Prostate gland (tissue), 2 donors: ENCODE results near the gene EFNA3. TPM values are rescaled to one million over a fixed set of nuclear protein-coding genes. Genes with fewer than 3 reads are reported as not detected.

Source experiments
- DNase-seq: peaks from one replicate; pipeline ENCODE4 v3.0.0-alpha.2; 2019; ENCODE audit warnings: low spot score
- H3K27ac ChIP-seq, 2 donors: fragments of 200-600 bp; sonication (generic); 2 replicates each; pipeline ENCODE4 v1.5.1; 2017 to 2019
- H3K27me3 ChIP-seq: fragments of 200-600 bp; sonication (generic); replicated peaks from 2 replicates; pipeline ENCODE4 v1.5.1; 2019; ENCODE audit not compliant: insufficient read depth
- H3K36me3 ChIP-seq, 2 donors: fragments of 200-600 bp; sonication (generic); 1 replicate in 1 of 2; 2 replicates in 1 of 2; pipeline versions ENCODE4 v1.5.1 to v1.8.1; 2017 to 2019
- H3K4me1 ChIP-seq: fragments of 200-600 bp; sonication (generic); replicated peaks from 2 replicates; pipeline ENCODE4 v1.5.1; 2019
- H3K4me3 ChIP-seq, 2 donors: fragments of 200-600 bp; sonication (generic); 2 replicates each; pipeline ENCODE4 v1.5.1; 2017 to 2019
- H3K9me3 ChIP-seq: fragments of 200-600 bp; sonication (generic); 2 replicates; pipeline ENCODE4 v1.5.1; 2017
- POLR2A ChIP-seq: fragments of 450-650 bp; IDR thresholded peaks from one replicate; pipeline ENCODE4 v1.6.1; 2016; ENCODE audit warnings: antibody characterized with exemption, mild to moderate bottlenecking
- POLR2AphosphoS5 ChIP-seq: sonication (generic); formaldehyde crosslinking; IDR thresholded peaks from one replicate; pipeline ENCODE4 v1.6.1; 2017; ENCODE audit warnings: antibody characterized with exemption
- WGBS: methylation state at CpG from one replicate; pipeline ENCODE4 v1.1.5; 2018; 5-methylcytosine and 5-hydroxymethylcytosine counted together
- intact Hi-C: fragments of 100-400 bp; cut with DNase I; formaldehyde crosslinking; loops from one replicate; pipeline ENCODE4 v1.14.2; 2022
- total RNA-seq, 2 donors: library from RNA; depleted of rRNA; stranded (reverse); fragments of >200 nt; gene quantifications; one replicate each; pipeline ENCODE4 v1.1.0, GENCODE V29; 2016
- TF ChIP-seq, protein P1 (sequence below), 4 experiments: fragments of 200-600 bp in 2 of 4; fragments of 450-650 bp in 2 of 4; sonication (generic) in 2 of 4; IDR thresholded peaks; 1 replicate in 3 of 4; 2 replicates in 1 of 4; pipeline ENCODE4 v1.5.1; 2016 to 2019; ENCODE audit warnings: antibody characterized with exemption in 4 of 4, mild to moderate bottlenecking in 2 of 4, moderate library complexity in 2 of 4

EFNA3 gene
- total RNA-seq, 2 donors from 2014 or later = 5.9 to 8.4 TPM

DNA sequence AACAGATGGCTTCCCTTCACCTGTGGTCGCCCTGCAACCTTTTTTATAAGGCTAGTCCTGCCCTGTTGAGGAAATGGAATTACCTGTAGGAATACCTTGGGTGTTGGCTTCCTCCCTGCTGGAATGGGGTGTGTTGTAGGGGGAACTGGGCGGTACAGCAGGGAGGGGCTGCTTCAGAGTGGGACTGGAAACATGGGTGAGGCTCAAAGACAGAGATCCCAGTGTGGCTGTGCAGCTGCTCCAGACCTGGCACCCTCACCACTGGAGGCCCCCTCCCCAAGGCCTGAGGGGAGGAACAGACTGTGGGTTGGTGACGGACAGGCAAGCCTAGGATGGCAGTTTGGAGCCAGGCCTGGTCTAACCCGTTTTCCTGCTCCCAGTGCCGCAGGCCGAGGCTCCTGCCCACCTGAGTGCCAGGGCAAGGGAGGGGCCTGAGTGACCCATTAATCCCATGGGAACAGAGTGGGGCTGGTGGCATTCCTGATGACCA, 4.5 kb downstream of the EFNA3 start:
- Histone ChIP-seq H3K27ac (peak overlapping the region; percentile 35 to 91), H3K36me3 (no peaks in the 10 kb centered on the region), H3K4me1 (peaks cover 48% of the 10 kb centered on the region), H3K27me3 (no peaks in the 10 kb centered on the region), H3K4me3 (no peak overlapping the region), H3K9me3 (no peaks in the 10 kb centered on the region)
- intact Hi-C loops = no loop called here
- 42% methylated on average over 4 of the region's 6 CpGs for WGBS
- peak; percentile 62 for DNase-seq
- TF ChIP-seq, protein P1, sequence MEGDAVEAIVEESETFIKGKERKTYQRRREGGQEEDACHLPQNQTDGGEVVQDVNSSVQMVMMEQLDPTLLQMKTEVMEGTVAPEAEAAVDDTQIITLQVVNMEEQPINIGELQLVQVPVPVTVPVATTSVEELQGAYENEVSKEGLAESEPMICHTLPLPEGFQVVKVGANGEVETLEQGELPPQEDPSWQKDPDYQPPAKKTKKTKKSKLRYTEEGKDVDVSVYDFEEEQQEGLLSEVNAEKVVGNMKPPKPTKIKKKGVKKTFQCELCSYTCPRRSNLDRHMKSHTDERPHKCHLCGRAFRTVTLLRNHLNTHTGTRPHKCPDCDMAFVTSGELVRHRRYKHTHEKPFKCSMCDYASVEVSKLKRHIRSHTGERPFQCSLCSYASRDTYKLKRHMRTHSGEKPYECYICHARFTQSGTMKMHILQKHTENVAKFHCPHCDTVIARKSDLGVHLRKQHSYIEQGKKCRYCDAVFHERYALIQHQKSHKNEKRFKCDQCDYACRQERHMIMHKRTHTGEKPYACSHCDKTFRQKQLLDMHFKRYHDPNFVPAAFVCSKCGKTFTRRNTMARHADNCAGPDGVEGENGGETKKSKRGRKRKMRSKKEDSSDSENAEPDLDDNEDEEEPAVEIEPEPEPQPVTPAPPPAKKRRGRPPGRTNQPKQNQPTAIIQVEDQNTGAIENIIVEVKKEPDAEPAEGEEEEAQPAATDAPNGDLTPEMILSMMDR (IDR thresholded peaks at IDR 0.05) = no peak
- no peak for TF ChIP-seq POLR2A
- peak; percentile 29 for TF ChIP-seq POLR2AphosphoS5

DNA sequence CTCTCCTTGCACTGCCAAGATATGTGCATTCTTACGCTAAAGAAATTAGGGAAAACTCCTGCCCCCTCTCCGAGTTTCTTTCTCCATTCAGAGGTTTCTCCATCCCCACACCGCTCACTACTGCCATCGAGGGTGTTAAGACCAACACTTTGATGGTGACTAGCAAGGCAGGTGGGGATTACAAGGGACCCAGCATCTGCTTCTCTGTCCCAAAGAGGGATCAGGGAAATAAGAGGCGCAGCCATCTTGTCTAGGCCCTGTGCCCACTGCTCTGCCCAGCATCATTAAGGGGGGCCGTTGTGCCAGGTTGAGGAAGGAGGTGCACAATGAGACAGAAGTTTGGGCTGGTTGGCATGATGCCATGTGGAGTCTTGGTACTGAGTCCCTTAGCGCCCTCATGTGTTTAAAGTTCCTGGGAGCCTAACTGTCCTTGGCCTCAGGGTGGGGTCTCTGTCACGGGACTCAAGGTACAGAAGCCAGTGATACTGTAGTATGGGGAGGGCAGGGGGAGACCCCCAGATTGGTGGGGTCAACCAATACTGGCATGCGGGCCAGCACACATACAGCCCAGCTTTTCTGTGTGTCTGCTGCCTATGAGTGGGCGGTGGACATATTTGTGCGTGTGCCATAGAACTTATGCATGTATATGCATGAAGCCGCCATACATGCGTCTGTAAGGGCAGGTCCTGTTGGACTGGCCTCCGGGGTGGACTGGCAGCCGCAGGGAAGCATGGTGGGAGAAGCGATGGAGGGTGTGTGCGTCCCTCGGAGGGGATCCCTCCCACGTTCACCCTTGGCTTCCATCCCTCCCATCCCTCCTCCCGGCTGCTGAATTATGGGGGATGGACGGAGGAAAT, 5.5 kb downstream of the EFNA3 start:
- Histone ChIP-seq H3K4me3 (peak overlapping the region; percentile 53 to 57), H3K27me3 (no peaks in the 10 kb centered on the region), H3K27ac (peak overlapping the region; percentile 91 to 94), H3K9me3 (no peaks in the 10 kb centered on the region), H3K4me1 (peaks cover 43% of the 10 kb centered on the region), H3K36me3 (no peaks in the 10 kb centered on the region)
- intact Hi-C loops = loop anchor here (1.0 to 2.0 kb wide), 2 partner anchors 21 to 33 kb away; partner anchors contain the start of genes ADAM15 and EFNA4
- TF ChIP-seq POLR2A (no peak), POLR2AphosphoS5 (no peak)
- TF ChIP-seq, protein P1 (IDR thresholded peaks at IDR 0.05) = peak in 1 of 4 experiments; percentile 42
- DNase-seq = peak; percentile 60
- 26% methylated on average over 21 of the region's 21 CpGs for WGBS

DNA sequence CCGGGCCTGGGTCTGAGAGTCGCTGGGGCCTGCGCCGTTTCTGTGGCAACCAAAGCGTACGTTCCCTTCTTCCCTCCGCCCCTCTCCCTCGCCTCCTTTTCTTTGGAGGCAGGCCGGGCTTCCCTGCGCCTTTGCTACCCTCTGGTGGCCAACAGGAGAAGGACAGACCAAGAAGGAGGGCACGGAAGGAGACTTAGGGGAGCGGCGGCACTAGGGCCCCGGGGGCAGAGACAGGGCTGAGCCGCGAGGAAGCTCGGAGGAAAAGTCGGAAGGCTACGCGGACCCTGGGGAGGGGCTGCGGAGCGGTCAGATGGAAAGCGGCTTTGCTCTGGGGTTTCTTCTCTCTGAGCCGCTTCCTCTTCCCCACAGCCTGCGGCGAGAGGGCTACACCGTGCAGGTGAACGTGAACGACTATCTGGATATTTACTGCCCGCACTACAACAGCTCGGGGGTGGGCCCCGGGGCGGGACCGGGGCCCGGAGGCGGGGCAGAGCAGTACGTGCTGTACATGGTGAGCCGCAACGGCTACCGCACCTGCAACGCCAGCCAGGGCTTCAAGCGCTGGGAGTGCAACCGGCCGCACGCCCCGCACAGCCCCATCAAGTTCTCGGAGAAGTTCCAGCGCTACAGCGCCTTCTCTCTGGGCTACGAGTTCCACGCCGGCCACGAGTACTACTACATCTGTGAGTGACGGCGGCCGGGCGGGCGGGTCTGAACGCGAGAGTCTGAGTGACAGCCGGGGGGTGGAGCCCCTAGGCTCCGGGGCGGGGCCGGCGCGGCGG, 6.3 kb downstream of the EFNA3 start:
- H3K4me1 ChIP-seq = peaks cover 36% of the 10 kb centered on the region
- no peaks in the 10 kb centered on the region for H3K27me3 ChIP-seq
- under 1% methylated on average over 66 of the region's 67 CpGs for WGBS
- no peaks in the 10 kb centered on the region for H3K9me3 ChIP-seq
- H3K36me3 ChIP-seq = no peaks in the 10 kb centered on the region
- TF ChIP-seq POLR2AphosphoS5 (peak; percentile 82), POLR2A (peak; percentile 56)
- TF ChIP-seq, protein P1 (IDR thresholded peaks at IDR 0.05) = peak; percentile 84 to 99 (median 97)
- intact Hi-C loops = loop anchor here (1.0 to 2.0 kb wide), 2 partner anchors 22 to 34 kb away; partner anchors contain the start of genes ADAM15 and EFNA4
- peak; percentile 93 for DNase-seq
- peak overlapping the region; percentile 91 to 94 for H3K27ac ChIP-seq
- peak overlapping the region; percentile 53 to 57 for H3K4me3 ChIP-seq

DNA sequence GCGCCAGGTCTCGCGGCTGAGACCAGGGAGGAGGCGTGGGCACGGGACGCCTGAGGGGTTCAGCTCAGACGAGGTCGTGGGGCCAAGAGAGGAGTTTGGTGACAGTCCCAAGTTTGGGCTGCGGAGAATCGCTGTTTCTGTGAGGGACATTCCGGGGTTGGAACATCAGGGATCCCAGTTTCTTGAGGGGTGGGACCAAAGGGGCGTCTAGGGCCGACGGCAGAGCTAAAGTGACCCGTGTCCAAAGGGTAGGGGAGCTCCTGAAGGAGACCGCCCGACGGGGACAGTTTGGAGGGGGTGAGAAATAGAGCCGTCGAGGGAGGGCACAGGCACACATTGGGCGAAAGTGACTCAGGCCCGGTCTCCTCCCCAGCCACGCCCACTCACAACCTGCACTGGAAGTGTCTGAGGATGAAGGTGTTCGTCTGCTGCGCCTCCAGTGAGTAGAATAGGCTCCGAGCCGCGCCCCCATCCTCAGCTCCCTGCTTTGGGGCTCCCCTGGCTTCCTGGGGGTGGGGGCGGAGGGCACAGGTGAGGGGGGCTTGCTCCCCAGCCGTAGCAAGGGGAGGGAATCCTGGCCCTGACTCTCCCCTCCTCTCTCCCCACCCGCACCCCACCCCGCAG, 7.0 kb downstream of the EFNA3 start:
- Histone ChIP-seq H3K27ac (peak overlapping the region; percentile 91 to 94), H3K9me3 (no peaks in the 10 kb centered on the region), H3K36me3 (no peaks in the 10 kb centered on the region), H3K27me3 (no peaks in the 10 kb centered on the region), H3K4me3 (peak overlapping the region; percentile 53 to 57), H3K4me1 (peaks cover 29% of the 10 kb centered on the region)
- TF ChIP-seq POLR2A = no peak
- DNase-seq = peak; percentile 64
- intact Hi-C loops = loop anchor here (2.0 kb wide), 1 partner anchor 35 kb away; the partner anchor contains the start of gene ADAM15
- under 1% methylated on average over 28 of the region's 32 CpGs for WGBS
